Measurements from ENCODE around the gene CD164L2. TPM values are rescaled to one million over a fixed set of nuclear protein-coding genes. Genes with fewer than 3 reads are reported as not detected.
A peak's percentile ranks its signal among the peaks of the same experiment; 100 is the strongest.
"Not testable (repeated sequence)": the region's sequence is repeated elsewhere in the genome, so short reads cannot be mapped to it uniquely, and the experiment has no call there.

Gene CD164L2
- total RNA-seq, 4 donors from 2014 or later = 0.50 to 0.63 (median 0.54) TPM; not detected in 1

- peak; percentile 70 to 77 for DNase-seq
- WGBS, 2 donors = 31 to 48% methylated on average over 4 of the region's 4 CpGs
- intact Hi-C loops (cut with DNase I) = no loop called here
- Histone ChIP-seq H3K9me3 (no peaks in the 10 kb centered on the region), H3K27me3 (no peaks in the 10 kb centered on the region), H3K27ac (peak overlapping the region; percentile 28 to 85 (median 68)), H3K4me3 (replicated peaks in 1 of 3) (no peak overlapping the region), H3K36me3 (peaks cover 46 to 69% of the 10 kb centered on the region in 2 donors), H3K4me1 (peaks cover 51% of the 10 kb centered on the region in 2 donors)
- TF ChIP-seq CTCF (IDR thresholded peaks at IDR 0.05) = no peak
- TF ChIP-seq POLR2A (IDR thresholded peaks at IDR 0.05) = no peak
These were observed 29.9 kb upstream of the CD164L2 start for GRCh38 chr1:27413004-27413403.

GRCh38 chr1:27412502-27412901, 29.4 kb upstream of the CD164L2 start:
- H3K4me1 ChIP-seq = peaks cover 46% of the 10 kb centered on the region in 2 donors
- peak overlapping the region in 2 of 3 donors; percentile 68 to 85 for H3K27ac ChIP-seq
- H3K27me3 ChIP-seq = no peaks in the 10 kb centered on the region
- intact Hi-C loops (cut with DNase I) = no loop called here
- 91 to 92% methylated on average over 4 of the region's 4 CpGs for WGBS, 2 donors
- no peak for DNase-seq
- peaks cover 51 to 70% of the 10 kb centered on the region in 2 donors for H3K36me3 ChIP-seq
- H3K4me3 ChIP-seq (replicated peaks in 1 of 3) = no peak overlapping the region
- no peaks in the 10 kb centered on the region for H3K9me3 ChIP-seq
- TF ChIP-seq POLR2A (IDR thresholded peaks at IDR 0.05) (no peak), CTCF (IDR thresholded peaks at IDR 0.05) (no peak)

- Histone ChIP-seq H3K27ac (no peak overlapping the region), H3K4me1 (peaks cover 28 to 39% of the 10 kb centered on the region in 2 donors), H3K9me3 (no peaks in the 10 kb centered on the region), H3K4me3 (replicated peaks in 1 of 3) (no peak overlapping the region), H3K27me3 (no peaks in the 10 kb centered on the region), H3K36me3 (peaks cover 57 to 76% of the 10 kb centered on the region in 2 donors)
- TF ChIP-seq CTCF (IDR thresholded peaks at IDR 0.05) (no peak), POLR2A (IDR thresholded peaks at IDR 0.05) (no peak)
- intact Hi-C loops (cut with DNase I) = no loop called here
- WGBS, 2 donors = 89 to 90% methylated on average over 2 of the region's 2 CpGs
- DNase-seq = no peak
These were observed 27.6 kb upstream of the CD164L2 start for GRCh38 chr1:27410709-27411108.

- H3K4me3 ChIP-seq (replicated peaks in 1 of 3) = no peak overlapping the region
- no peaks in the 10 kb centered on the region for H3K27me3 ChIP-seq
- intact Hi-C loops (cut with DNase I) = no loop called here
- no peak overlapping the region for H3K27ac ChIP-seq
- WGBS, 2 donors = 92 to 95% methylated on average over 11 of the region's 11 CpGs
- peaks cover 19 to 39% of the 10 kb centered on the region in 2 donors for H3K4me1 ChIP-seq
- TF ChIP-seq CTCF (IDR thresholded peaks at IDR 0.05) = no peak
- no peak for TF ChIP-seq POLR2A (IDR thresholded peaks at IDR 0.05)
- H3K36me3 ChIP-seq = peaks cover 52 to 75% of the 10 kb centered on the region in 2 donors
- H3K9me3 ChIP-seq = no peaks in the 10 kb centered on the region
- DNase-seq = no peak
These were observed 26.5 kb upstream of the CD164L2 start for GRCh38 chr1:27409669-27410068.

GRCh38 chr1:27408151-27408550, 25.0 kb upstream of the CD164L2 start:
- no peak for TF ChIP-seq POLR2A (IDR thresholded peaks at IDR 0.05)
- TF ChIP-seq CTCF (IDR thresholded peaks at IDR 0.05) = no peak
- Histone ChIP-seq H3K36me3 (peaks cover 44 to 62% of the 10 kb centered on the region in 2 donors), H3K4me3 (replicated peaks in 1 of 3) (no peak overlapping the region), H3K9me3 (no peaks in the 10 kb centered on the region), H3K27me3 (no peaks in the 10 kb centered on the region), H3K27ac (no peak overlapping the region), H3K4me1 (peaks cover 11 to 39% of the 10 kb centered on the region in 2 donors)
- intact Hi-C loops (cut with DNase I) = no loop called here
- no peak for DNase-seq
- whole genome bisulfite sequencing, 2 donors = 94 to 95% methylated on average over 9 of the region's 9 CpGs

GRCh38 chr1:27406791-27407190, 23.7 kb upstream of the CD164L2 start:
- 91 to 100% methylated on average over 1 to 2 of the region's 2 CpGs for WGBS, 2 donors
- H3K36me3 ChIP-seq = peaks cover 33 to 49% of the 10 kb centered on the region in 2 donors

More at GRCh38 chr1:27406791-27407190, 23.7 kb upstream of the CD164L2 start:
- DNase-seq; H3K9me3 ChIP-seq; H3K4me3 ChIP-seq (replicated peaks in 1 of 3); intact Hi-C loops (cut with DNase I); H3K27me3 ChIP-seq: not testable (repeated sequence)
- Histone ChIP-seq H3K4me1 (peaks cover 19 to 45% of the 10 kb centered on the region in 2 donors), H3K27ac (peak overlapping the region; percentile 31 to 43 (median 39))

Measured in thyroid gland (tissue), 4 donors.